CD4-positive, alpha-beta T cell treated with Interleukin-2 at 100 ng/mL for 4 hours (primary cell): Measurements from ENCODE around the gene TSEN15.

Source experiments
- DNase-seq: peaks from one replicate; pipeline ENCODE4 v3.0.0-alpha.2; 2020; ENCODE audit warnings: low spot score

Gene TSEN15

GRCh38 chr1:184101571-184101970 lies 50.0 kb downstream of the TSEN15 start:
- no peak for DNase-seq

- DNase-seq = no peak
Measured at GRCh38 chr1:184110272-184111204, 59.0 kb downstream of the TSEN15 start.

DNA sequence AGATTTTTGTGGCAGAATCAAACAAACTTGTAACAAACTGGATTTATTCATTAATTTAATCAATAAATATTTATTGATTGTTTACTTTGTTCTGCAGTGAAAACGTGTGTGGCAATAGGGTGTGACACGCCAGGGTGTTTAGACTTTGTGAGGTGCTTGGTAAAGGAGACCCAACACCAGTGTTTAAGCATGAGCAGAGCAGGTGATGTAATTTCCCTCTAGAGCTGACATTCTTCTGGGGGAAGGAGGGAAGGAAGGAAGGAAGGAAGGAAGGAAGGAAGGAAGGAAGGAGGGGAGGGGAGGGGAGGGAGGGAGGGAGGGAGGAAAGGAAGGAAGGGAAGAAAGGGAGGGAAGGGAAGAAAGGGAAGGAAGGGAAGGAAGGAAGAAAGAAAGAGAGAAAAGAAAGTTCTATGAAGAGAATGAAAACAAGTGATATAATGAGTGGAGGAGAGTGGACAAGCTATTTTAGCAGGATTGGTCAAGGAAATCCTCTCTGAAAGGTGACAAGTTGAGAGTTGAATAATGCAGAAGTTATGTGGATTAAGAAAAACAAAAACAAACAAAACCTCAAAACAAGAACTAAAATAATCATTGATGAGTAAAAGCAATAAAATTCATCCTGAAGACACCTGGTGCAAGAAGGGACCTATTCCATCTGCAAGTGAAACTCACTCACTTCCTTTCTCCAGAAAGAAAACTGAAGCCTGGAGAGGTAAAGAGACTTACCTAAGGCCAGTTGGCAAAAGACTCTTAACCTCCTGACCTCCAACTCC lies 60.8 kb downstream of the TSEN15 start:
- no peak for DNase-seq

- DNase-seq = no peak
Measured at GRCh38 chr1:184113251-184113650, 61.7 kb downstream of the TSEN15 start.

DNA sequence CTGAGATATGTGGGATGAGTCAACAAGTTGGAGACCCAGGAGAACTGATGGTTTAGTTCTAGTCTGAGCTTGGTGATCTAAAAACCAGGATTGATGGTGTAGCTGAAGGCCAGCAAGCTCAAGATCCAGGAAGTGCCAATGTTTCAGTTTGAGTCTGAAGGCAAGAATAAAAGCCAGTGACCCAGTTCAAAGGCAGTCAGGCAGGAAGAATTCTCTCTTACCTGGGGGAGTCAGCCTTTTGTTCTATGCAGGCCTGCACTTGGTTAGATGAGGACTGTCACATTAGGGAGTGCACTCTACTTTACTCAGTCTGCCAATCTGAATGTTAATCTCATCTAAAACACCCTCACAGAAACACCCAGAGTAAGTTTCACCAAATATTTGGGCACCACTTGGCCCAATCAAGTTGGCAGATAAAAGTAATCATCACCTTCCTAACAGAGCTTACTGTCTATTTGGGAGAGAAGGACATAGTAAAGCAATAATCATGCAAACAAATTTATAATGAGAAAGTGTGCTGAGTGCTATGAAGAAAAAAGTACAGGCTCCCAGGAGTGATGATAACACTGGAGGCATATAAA lies 63.4 kb downstream of the TSEN15 start:
- no peak for DNase-seq

DNA sequence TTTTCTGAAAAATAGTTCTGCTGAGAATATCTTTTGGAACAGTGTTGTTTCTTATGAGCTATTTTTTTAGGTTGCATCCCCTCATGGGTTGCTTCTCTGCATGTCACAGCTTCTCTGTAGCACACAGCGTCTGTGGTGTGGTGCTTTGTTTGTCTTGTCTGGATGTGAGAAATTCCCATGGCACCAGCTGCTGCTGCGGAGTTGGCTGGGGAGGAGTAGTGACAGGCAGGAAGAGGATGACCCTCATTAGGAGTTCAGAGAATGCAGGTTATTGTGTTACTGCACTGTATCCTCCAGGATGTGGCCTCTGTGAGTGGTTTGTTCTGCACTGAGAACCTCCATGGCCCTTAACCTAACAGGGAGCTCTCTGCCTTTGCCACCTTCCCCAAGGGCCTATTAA lies 64.8 kb downstream of the TSEN15 start:
- DNase-seq = no peak

- no peak for DNase-seq
Measured at GRCh38 chr1:184118046-184118445, 66.5 kb downstream of the TSEN15 start.
